ENCODE results near the gene OR1N1. TPM values are rescaled to one million over a fixed set of nuclear protein-coding genes. Genes with fewer than 3 reads are reported as not detected.

Gene OR1N1
- total and polyA plus RNA-seq, 2 experiments from 2014 or later, result not detected

GRCh38 chr9:122498883-122499288 lies 28.2 kb downstream of the OR1N1 start:
- H3K4me3 ChIP-seq, result no peak overlapping the region
- TF ChIP-seq CTCF (IDR thresholded peaks at IDR 0.05; ENCODE audit: low read depth, low read length), result peak; percentile 87
- H3K27me3 ChIP-seq, result no peaks in the 10 kb centered on the region
- no peaks in the 10 kb centered on the region for H3K36me3 ChIP-seq
- H3K9me3 ChIP-seq (ENCODE audit: low read depth), result no peaks in the 10 kb centered on the region
- DNase-seq (ENCODE audit: low read depth in 1 of 2, low spot score in 1 of 2), result peak in 1 of 2 donors; percentile 67
- H3K27ac ChIP-seq, result no peak overlapping the region
- H3K4me1 ChIP-seq (ENCODE audit: low read depth), result no peaks in the 10 kb centered on the region

- Histone ChIP-seq H3K27ac (no peak overlapping the region), H3K27me3 (no peaks in the 10 kb centered on the region), H3K4me3 (no peak overlapping the region), H3K36me3 (no peaks in the 10 kb centered on the region), H3K4me1 (ENCODE audit: low read depth) (no peaks in the 10 kb centered on the region), H3K9me3 (ENCODE audit: low read depth) (peaks cover 3% of the 10 kb centered on the region)
- no peak for TF ChIP-seq CTCF (IDR thresholded peaks at IDR 0.05; ENCODE audit: low read depth, low read length)
- no peak for DNase-seq (ENCODE audit: low read depth in 1 of 2, low spot score in 1 of 2)
These were observed 48.0 kb downstream of the OR1N1 start for GRCh38 chr9:122479062-122479461.

- Histone ChIP-seq H3K9me3 (ENCODE audit: low read depth) (peaks cover 3% of the 10 kb centered on the region), H3K4me3 (no peak within 1 kb of the TSS), H3K27ac (no peak within 1 kb of the TSS), H3K4me1 (ENCODE audit: low read depth) (no peaks in the 10 kb centered on the region), H3K36me3 (no peaks in the 10 kb centered on the region), H3K27me3 (no peaks in the 10 kb centered on the region)
- no peak for DNase-seq (ENCODE audit: low read depth in 1 of 2, low spot score in 1 of 2)
- TF ChIP-seq CTCF (IDR thresholded peaks at IDR 0.05; ENCODE audit: low read depth, low read length), result no peak
These were observed 49.3 kb downstream of the OR1N1 start, which contains the start of gene OR1J1 for GRCh38 chr9:122477826-122478225. TSS of gene OR1J1 (minus strand) at chr9:122477926. CDS start at chr9:122477926, 0 bp downstream.

- Histone ChIP-seq H3K36me3 (no peaks in the 10 kb centered on the region), H3K27ac (no peak overlapping the region), H3K4me1 (ENCODE audit: low read depth) (no peaks in the 10 kb centered on the region), H3K9me3 (ENCODE audit: low read depth) (peaks cover 3% of the 10 kb centered on the region), H3K4me3 (no peak overlapping the region), H3K27me3 (no peaks in the 10 kb centered on the region)
- DNase-seq (ENCODE audit: low read depth in 1 of 2, low spot score in 1 of 2), result no peak
- no peak for TF ChIP-seq CTCF (IDR thresholded peaks at IDR 0.05; ENCODE audit: low read depth, low read length)
These were observed 49.7 kb downstream of the OR1N1 start for GRCh38 chr9:122477346-122477745.

Other genes starting within 250 kb of the OR1N1 start
- gene PTGS1, start 156.3 kb downstream of the OR1N1 start, total RNA-seq, result 0.74 and 1.2 TPM in 2 replicates
- 1.4 TPM in 1 of 2 replicates, not detected in the other for gene PTGS1, start 156.3 kb downstream of the OR1N1 start, polyA plus RNA-seq
- not detected in 2 replicates for gene OR1J1, start 49.4 kb downstream of the OR1N1 start, total RNA-seq
- gene OR1J1, start 49.4 kb downstream of the OR1N1 start, polyA plus RNA-seq, result not detected in 2 replicates
- gene OR1J2, start 16.5 kb downstream of the OR1N1 start, total RNA-seq, result not detected in 2 replicates
- not detected in 2 replicates for gene OR1J2, start 16.5 kb downstream of the OR1N1 start, polyA plus RNA-seq
- not detected in 2 replicates for gene OR1J4, start 8.2 kb downstream of the OR1N1 start, total RNA-seq
- not detected in 2 replicates for gene OR1J4, start 8.2 kb downstream of the OR1N1 start, polyA plus RNA-seq
- not detected in 2 replicates for gene OR1N2, start 25.8 kb upstream of the OR1N1 start, total RNA-seq
- not detected in 2 replicates for gene OR1N2, start 25.8 kb upstream of the OR1N1 start, polyA plus RNA-seq
- not detected in 2 replicates for gene OR1L8, start 56.1 kb upstream of the OR1N1 start, total RNA-seq
- gene OR1L8, start 56.1 kb upstream of the OR1N1 start, polyA plus RNA-seq, result not detected in 2 replicates
- not detected in 2 replicates for gene OR1Q1, start 87.4 kb upstream of the OR1N1 start, total RNA-seq
- not detected in 2 replicates for gene OR1Q1, start 87.4 kb upstream of the OR1N1 start, polyA plus RNA-seq
- not detected in 2 replicates for gene OR1B1, start 130.3 kb upstream of the OR1N1 start, total RNA-seq
- not detected in 2 replicates for gene OR1B1, start 130.3 kb upstream of the OR1N1 start, polyA plus RNA-seq
- gene OR1L1, start 134.4 kb upstream of the OR1N1 start, total RNA-seq, result not detected in 2 replicates
- gene OR1L1, start 134.4 kb upstream of the OR1N1 start, polyA plus RNA-seq, result not detected in 2 replicates
- gene OR1L3, start 147.8 kb upstream of the OR1N1 start, total RNA-seq, result not detected in 2 replicates
- not detected in 2 replicates for gene OR1L3, start 147.8 kb upstream of the OR1N1 start, polyA plus RNA-seq
- not detected in 2 replicates for gene OR1L4, start 196.7 kb upstream of the OR1N1 start, total RNA-seq
- gene OR1L4, start 196.7 kb upstream of the OR1N1 start, polyA plus RNA-seq, result not detected in 2 replicates
- not detected in 2 replicates for gene OR1L6, start 215.0 kb upstream of the OR1N1 start, total RNA-seq
- 0.56 TPM in 1 of 2 replicates, not detected in the other for gene OR1L6, start 215.0 kb upstream of the OR1N1 start, polyA plus RNA-seq

Data from cardiac muscle cell (in vitro differentiated cells and primary cell).